ENCODE results near the gene MED13.

GRCh38 chr17:62000186-62000585 is 64.9 kb downstream of the MED13 start:
- no peak for TF ChIP-seq REST (IDR thresholded peaks at IDR 0.05; ENCODE audit: low read depth)
- no peak for TF ChIP-seq CREB1 (IDR thresholded peaks at IDR 0.05; ENCODE audit: low read depth)
- no peak for TF ChIP-seq TAF1 (IDR thresholded peaks at IDR 0.05; ENCODE audit: low read depth)
- no peak for TF ChIP-seq FOXM1 (IDR thresholded peaks at IDR 0.05; ENCODE audit: borderline replicate concordance, low read depth)
- no peak for TF ChIP-seq MAX (IDR thresholded peaks at IDR 0.05)

All from Ishikawa (cell line).